SK-N-SH treated with all-trans-retinoic acid at 6 μM for 48 hours (cell line): Measurements from ENCODE around the gene MYOCD.

Experiments
- ATAC-seq: fragments of 200-7000 bp; cut with Tn5 transposase; 3 replicates; pipeline ENCODE4 v1.9.1; 2020; ENCODE audit warnings: mild to moderate bottlenecking, moderate library complexity
- BACH2 ChIP-seq: fragments of 250-450 bp; sonication (Bioruptor Pico); IDR thresholded peaks from 2 replicates; pipeline ENCODE4 v1.9.0; 2021; ENCODE audit warnings: mild to moderate bottlenecking, borderline replicate concordance
- CSDC2 ChIP-seq: fragments of 250-450 bp; sonication (Bioruptor Pico); IDR thresholded peaks from 2 replicates; pipeline ENCODE4 v1.5.0; 2020; ENCODE audit warnings: mild to moderate bottlenecking, moderate library complexity
- GLIS3 ChIP-seq: fragments of 250-450 bp; sonication (Bioruptor Pico); IDR thresholded peaks from 2 replicates; pipeline ENCODE4 v1.5.0; 2020; ENCODE audit warnings: mild to moderate bottlenecking, moderate library complexity
- OSR1 ChIP-seq: fragments of 250-450 bp; sonication (Bioruptor Pico); IDR thresholded peaks from 2 replicates; pipeline ENCODE4 v1.8.0; 2022; ENCODE audit warnings: moderate library complexity, mild to moderate bottlenecking, inconsistent platforms
- PPARA ChIP-seq: fragments of 250-450 bp; sonication (Bioruptor Pico); IDR thresholded peaks from 2 replicates; pipeline ENCODE4 v1.5.0; 2020; ENCODE audit warnings: mild to moderate bottlenecking, borderline replicate concordance
- RARB ChIP-seq: fragments of 250-450 bp; sonication (Bioruptor Pico); IDR thresholded peaks from 2 replicates; pipeline ENCODE4 v1.8.0; 2021; ENCODE audit warnings: mild to moderate bottlenecking, moderate library complexity
- SNAI2 ChIP-seq: fragments of 250-450 bp; sonication (Bioruptor Pico); IDR thresholded peaks from 2 replicates; pipeline ENCODE4 v1.5.0; 2020; ENCODE audit warnings: mild to moderate bottlenecking, moderate library complexity
- ZC3H10 ChIP-seq: fragments of 250-450 bp; sonication (Bioruptor Pico); IDR thresholded peaks from 2 replicates; pipeline ENCODE4 v1.5.1; 2021; ENCODE audit warnings: mild to moderate bottlenecking, moderate library complexity
- ZFP3 ChIP-seq: fragments of 250-450 bp; sonication (Bioruptor Pico); IDR thresholded peaks from 2 replicates; pipeline ENCODE4 v1.5.0; 2020; ENCODE audit warnings: mild to moderate bottlenecking, moderate library complexity
- ZFP30 ChIP-seq: fragments of 450-650 bp; formaldehyde crosslinking; IDR thresholded peaks from 2 replicates; pipeline ENCODE4 v1.5.0; 2022; ENCODE audit warnings: mild to moderate bottlenecking, moderate library complexity
- ZNF565 ChIP-seq: fragments of 450-650 bp; formaldehyde crosslinking; conservative IDR thresholded peaks from 2 replicates; pipeline ENCODE4 v1.5.0; 2020; ENCODE audit warnings: low read depth, mild to moderate bottlenecking, moderate library complexity
- ZNF70 ChIP-seq: fragments of 450-650 bp; formaldehyde crosslinking; IDR thresholded peaks from 2 replicates; pipeline ENCODE4 v1.5.0; 2020; ENCODE audit warnings: mild to moderate bottlenecking, moderate library complexity
- ZNF8 ChIP-seq: fragments of 450-650 bp; formaldehyde crosslinking; IDR thresholded peaks from 2 replicates; pipeline ENCODE4 v1.5.0; 2020; ENCODE audit warnings: mild to moderate bottlenecking, moderate library complexity
- TF ChIP-seq, protein P1 (sequence below): fragments of 250-450 bp; sonication (Bioruptor Pico); IDR thresholded peaks from 2 replicates; pipeline ENCODE4 v1.5.1; 2020; ENCODE audit warnings: low read depth, mild to moderate bottlenecking, moderate library complexity
- TF ChIP-seq, protein P2 (sequence below): fragments of 250-450 bp; sonication (Bioruptor Pico); IDR thresholded peaks from 2 replicates; pipeline ENCODE4 v1.5.0; 2020; ENCODE audit warnings: mild to moderate bottlenecking, moderate library complexity
- TF ChIP-seq, protein P3 (sequence below): fragments of 250-450 bp; sonication (Bioruptor Pico); IDR thresholded peaks from 2 replicates; pipeline ENCODE4 v1.8.0; 2020; ENCODE audit warnings: mild to moderate bottlenecking, moderate library complexity, borderline replicate concordance
- TF ChIP-seq, protein P4 (sequence below): fragments of 250-450 bp; sonication (Bioruptor Pico); IDR thresholded peaks from 2 replicates; pipeline ENCODE4 v1.5.1; 2021; ENCODE audit warnings: mild to moderate bottlenecking, moderate library complexity

The MYOCD gene

DNA sequence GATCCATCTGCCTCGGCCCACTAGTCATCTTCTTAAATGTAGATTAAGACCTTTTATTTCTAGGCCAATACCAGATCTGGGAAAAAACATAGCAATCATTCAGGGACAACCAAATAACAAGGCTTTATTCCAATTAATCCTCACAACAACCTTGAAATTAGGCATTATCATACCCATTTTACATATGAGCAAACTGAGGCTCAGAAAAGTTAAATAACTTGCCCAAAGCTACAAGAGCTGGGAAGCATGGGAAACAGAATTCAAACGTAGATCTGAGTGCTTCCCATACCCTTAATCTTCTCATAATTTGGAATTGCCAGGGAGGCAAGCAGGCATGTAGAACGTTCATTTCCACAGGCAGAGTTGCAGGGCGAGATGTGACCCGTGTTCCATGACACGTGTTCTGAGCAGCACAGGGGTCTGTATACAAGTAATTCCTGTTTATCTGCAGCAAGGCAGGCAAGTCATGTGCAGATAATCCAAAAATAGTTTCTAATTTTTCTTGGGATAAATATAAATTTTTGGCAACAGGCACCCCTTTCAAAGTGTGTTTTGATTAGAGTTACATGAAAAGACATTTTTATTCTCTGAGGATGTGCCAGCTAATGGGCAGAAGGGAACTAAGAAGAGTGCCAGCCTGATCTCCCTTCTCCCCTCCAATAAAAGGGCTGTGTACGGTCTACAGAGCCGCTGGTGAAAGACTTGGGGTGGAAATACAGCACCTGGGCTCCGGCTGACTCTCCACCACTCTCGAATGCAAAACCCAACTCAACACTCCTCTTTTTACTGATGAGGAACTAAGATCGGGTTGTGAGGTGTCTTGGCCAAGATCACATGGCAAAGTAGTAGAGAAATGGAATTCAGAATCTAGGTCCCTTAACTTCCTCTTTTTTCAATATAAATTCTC lies 27.7 kb upstream of the MYOCD start:
- TF ChIP-seq ZNF70 (CRISPR knock-in tag) (no peak), RARB (no peak), BACH2 (CRISPR knock-in tag) (no peak), GLIS3 (CRISPR knock-in tag) (no peak), ZFP30 (CRISPR knock-in tag) (no peak), PPARA (CRISPR knock-in tag) (no peak), ZC3H10 (CRISPR knock-in tag) (no peak), CSDC2 (no peak), OSR1 (no peak), ZNF565 (no peak), ZNF8 (CRISPR knock-in tag) (no peak), SNAI2 (CRISPR knock-in tag) (no peak)
- TF ChIP-seq, protein P1, sequence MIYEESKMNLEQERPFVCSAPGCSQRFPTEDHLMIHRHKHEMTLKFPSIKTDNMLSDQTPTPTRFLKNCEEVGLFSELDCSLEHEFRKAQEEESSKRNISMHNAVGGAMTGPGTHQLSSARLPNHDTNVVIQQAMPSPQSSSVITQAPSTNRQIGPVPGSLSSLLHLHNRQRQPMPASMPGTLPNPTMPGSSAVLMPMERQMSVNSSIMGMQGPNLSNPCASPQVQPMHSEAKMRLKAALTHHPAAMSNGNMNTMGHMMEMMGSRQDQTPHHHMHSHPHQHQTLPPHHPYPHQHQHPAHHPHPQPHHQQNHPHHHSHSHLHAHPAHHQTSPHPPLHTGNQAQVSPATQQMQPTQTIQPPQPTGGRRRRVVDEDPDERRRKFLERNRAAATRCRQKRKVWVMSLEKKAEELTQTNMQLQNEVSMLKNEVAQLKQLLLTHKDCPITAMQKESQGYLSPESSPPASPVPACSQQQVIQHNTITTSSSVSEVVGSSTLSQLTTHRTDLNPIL, result no peak
- TF ChIP-seq, protein P2, sequence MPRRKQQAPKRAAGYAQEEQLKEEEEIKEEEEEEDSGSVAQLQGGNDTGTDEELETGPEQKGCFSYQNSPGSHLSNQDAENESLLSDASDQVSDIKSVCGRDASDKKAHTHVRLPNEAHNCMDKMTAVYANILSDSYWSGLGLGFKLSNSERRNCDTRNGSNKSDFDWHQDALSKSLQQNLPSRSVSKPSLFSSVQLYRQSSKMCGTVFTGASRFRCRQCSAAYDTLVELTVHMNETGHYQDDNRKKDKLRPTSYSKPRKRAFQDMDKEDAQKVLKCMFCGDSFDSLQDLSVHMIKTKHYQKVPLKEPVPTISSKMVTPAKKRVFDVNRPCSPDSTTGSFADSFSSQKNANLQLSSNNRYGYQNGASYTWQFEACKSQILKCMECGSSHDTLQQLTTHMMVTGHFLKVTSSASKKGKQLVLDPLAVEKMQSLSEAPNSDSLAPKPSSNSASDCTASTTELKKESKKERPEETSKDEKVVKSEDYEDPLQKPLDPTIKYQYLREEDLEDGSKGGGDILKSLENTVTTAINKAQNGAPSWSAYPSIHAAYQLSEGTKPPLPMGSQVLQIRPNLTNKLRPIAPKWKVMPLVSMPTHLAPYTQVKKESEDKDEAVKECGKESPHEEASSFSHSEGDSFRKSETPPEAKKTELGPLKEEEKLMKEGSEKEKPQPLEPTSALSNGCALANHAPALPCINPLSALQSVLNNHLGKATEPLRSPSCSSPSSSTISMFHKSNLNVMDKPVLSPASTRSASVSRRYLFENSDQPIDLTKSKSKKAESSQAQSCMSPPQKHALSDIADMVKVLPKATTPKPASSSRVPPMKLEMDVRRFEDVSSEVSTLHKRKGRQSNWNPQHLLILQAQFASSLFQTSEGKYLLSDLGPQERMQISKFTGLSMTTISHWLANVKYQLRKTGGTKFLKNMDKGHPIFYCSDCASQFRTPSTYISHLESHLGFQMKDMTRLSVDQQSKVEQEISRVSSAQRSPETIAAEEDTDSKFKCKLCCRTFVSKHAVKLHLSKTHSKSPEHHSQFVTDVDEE, result no peak
- TF ChIP-seq, protein P3, sequence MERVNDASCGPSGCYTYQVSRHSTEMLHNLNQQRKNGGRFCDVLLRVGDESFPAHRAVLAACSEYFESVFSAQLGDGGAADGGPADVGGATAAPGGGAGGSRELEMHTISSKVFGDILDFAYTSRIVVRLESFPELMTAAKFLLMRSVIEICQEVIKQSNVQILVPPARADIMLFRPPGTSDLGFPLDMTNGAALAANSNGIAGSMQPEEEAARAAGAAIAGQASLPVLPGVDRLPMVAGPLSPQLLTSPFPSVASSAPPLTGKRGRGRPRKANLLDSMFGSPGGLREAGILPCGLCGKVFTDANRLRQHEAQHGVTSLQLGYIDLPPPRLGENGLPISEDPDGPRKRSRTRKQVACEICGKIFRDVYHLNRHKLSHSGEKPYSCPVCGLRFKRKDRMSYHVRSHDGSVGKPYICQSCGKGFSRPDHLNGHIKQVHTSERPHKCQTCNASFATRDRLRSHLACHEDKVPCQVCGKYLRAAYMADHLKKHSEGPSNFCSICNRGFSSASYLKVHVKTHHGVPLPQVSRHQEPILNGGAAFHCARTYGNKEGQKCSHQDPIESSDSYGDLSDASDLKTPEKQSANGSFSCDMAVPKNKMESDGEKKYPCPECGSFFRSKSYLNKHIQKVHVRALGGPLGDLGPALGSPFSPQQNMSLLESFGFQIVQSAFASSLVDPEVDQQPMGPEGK (CRISPR knock-in tag), result no peak
- TF ChIP-seq, all 23 proteins: peak for 0

DNA sequence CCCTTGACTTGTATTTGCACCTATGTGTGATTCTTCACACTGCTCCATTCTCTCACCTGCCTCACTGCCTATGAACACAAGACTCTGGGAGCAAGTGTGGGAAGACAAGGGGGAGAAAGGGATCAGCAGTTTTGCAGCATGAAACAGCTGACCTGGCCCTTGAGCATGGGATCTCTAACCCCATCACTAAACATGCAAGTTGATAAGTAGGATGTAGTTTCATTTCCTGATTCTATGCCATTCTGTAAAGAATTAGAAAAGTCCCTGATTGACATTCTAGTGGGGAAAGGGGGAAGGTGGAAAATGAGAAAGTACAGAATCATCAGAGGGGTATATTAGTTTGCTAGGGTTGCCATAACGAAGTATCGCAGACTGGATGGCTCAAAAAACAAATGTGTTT lies 25.3 kb upstream of the MYOCD start:
- TF ChIP-seq ZNF8 (CRISPR knock-in tag), result no peak
- no peak for TF ChIP-seq SNAI2 (CRISPR knock-in tag)
- no peak for TF ChIP-seq ZFP3 (CRISPR knock-in tag)
- TF ChIP-seq PPARA (CRISPR knock-in tag), result no peak
- TF ChIP-seq, protein P2, result no peak
- no peak for TF ChIP-seq BACH2 (CRISPR knock-in tag)

More for the DNA sequence above, 27.7 kb upstream of the MYOCD start:
- no peak for ATAC-seq

DNA sequence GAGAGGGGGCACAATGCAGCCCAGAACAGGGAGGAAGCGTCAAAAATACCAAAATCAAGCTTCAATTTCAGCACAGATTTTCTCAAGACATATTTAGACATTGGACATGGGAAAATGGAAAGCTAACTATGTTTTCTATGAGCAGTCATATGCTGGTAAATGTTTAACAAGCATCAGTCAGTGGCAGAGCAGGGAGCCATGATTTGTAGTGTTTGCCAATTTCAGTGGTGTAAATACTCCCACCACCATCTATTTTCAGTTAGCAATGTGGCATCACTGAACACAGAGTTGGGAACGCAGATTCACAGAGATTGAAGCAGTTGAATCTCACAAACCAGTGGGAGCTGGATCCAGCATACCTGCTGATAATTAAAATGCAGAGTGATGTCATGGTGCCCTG lies 24.6 kb upstream of the MYOCD start:
- ATAC-seq, result no peak
- no peak for TF ChIP-seq RARB
- TF ChIP-seq, protein P3 (CRISPR knock-in tag), result no peak
- TF ChIP-seq, protein P4, sequence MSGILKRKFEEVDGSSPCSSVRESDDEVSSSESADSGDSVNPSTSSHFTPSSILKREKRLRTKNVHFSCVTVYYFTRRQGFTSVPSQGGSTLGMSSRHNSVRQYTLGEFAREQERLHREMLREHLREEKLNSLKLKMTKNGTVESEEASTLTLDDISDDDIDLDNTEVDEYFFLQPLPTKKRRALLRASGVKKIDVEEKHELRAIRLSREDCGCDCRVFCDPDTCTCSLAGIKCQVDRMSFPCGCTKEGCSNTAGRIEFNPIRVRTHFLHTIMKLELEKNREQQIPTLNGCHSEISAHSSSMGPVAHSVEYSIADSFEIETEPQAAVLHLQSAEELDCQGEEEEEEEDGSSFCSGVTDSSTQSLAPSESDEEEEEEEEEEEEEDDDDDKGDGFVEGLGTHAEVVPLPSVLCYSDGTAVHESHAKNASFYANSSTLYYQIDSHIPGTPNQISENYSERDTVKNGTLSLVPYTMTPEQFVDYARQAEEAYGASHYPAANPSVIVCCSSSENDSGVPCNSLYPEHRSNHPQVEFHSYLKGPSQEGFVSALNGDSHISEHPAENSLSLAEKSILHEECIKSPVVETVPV (CRISPR knock-in tag), result no peak
- TF ChIP-seq ZNF565, result no peak

More for the DNA sequence above, 25.3 kb upstream of the MYOCD start:
- ATAC-seq, result no peak
